Lower leg skin (tissue), 4 donors: ENCODE results near the gene CNKSR3. TPM values are rescaled to one million over a fixed set of nuclear protein-coding genes. Genes with fewer than 3 reads are reported as not detected.

Source experiments
- DNase-seq, 2 donors: peaks; one replicate each; pipeline ENCODE4 v3.0.0-alpha.2; 2019; ENCODE audit warnings: low spot score in 2 of 2
- H3K4me3 ChIP-seq: fragments of 200-600 bp; sonication (generic); 2 replicates; pipeline ENCODE4 v1.5.1; 2017; ENCODE audit warnings: mild to moderate bottlenecking, low read depth; ENCODE audit not compliant: poor library complexity, severe bottlenecking
- CTCF ChIP-seq, 3 donors: fragments of 450-650 bp; IDR thresholded peaks; one replicate each; pipeline ENCODE4 v1.5.1; 2016; ENCODE audit warnings: antibody characterized with exemption in 3 of 3, mild to moderate bottlenecking in 3 of 3, moderate library complexity in 2 of 3
- POLR2A ChIP-seq, 2 donors: fragments of 450-650 bp; IDR thresholded peaks; one replicate each; pipeline ENCODE4 v1.6.1; 2016 to 2017; ENCODE audit warnings: antibody characterized with exemption in 2 of 2, mild to moderate bottlenecking in 1 of 2, moderate library complexity in 1 of 2
- WGBS, 2 donors: methylation state at CpG; one replicate each; pipeline ENCODE4 v1.1.5; 2018; 5-methylcytosine and 5-hydroxymethylcytosine counted together
- intact Hi-C: fragments of 100-400 bp; cut with DNase I; formaldehyde crosslinking; loops from one replicate; pipeline ENCODE4 v1.15.0; 2023; ENCODE audit warnings: low total_unique reads
- total RNA-seq, 4 donors: library from RNA; depleted of rRNA; stranded (reverse); fragments of >200 nt; gene quantifications; one replicate each; pipeline ENCODE4 v1.1.0, GENCODE V29; 2016

CNKSR3 gene
- 10 to 100 TPM in 1 of 4 donors, 1 to 10 TPM in 3; 8.8 to 11.1 (median 9.4) TPM for total RNA-seq

GRCh38 chr6:154510144-154510905 lies at the start of gene CNKSR3:
Gene CNKSR3, minus strand, starts transcription at chr6:154510685. Its CDS starts 571 bp downstream, at chr6:154510114.
- intact Hi-C loops, result no loop called here
- TF ChIP-seq POLR2A (IDR thresholded peaks at IDR 0.05) (no peak), CTCF (IDR thresholded peaks at IDR 0.05) (no peak)
- DNase-seq, result peak; percentile 78 to 96
- H3K4me3 ChIP-seq, result peak within 1 kb of the TSS; percentile 56
- 1% methylated on average over 37 to 54 of the region's 86 CpGs for WGBS, 2 donors

GRCh38 chr6:154558984-154559383 lies 48.5 kb upstream of the CNKSR3 start:
- no peak overlapping the region for H3K4me3 ChIP-seq
- intact Hi-C loops, result no loop called here
- 72 to 80% methylated on average over 5 of the region's 5 CpGs for WGBS, 2 donors
- DNase-seq, result no peak
- TF ChIP-seq POLR2A (IDR thresholded peaks at IDR 0.05) (no peak), CTCF (IDR thresholded peaks at IDR 0.05) (no peak)

- no peak for DNase-seq
- H3K4me3 ChIP-seq, result no peak overlapping the region
- intact Hi-C loops, result no loop called here
- TF ChIP-seq POLR2A (IDR thresholded peaks at IDR 0.05), result no peak
- WGBS, 2 donors, result 95% methylated on average over 6 of the region's 6 CpGs
Observed at GRCh38 chr6:154558513-154558912, 48.0 kb upstream of the CNKSR3 start.

- DNase-seq, result no peak
- 35 to 38% methylated on average over 7 of the region's 7 CpGs for WGBS, 2 donors
- H3K4me3 ChIP-seq, result no peak overlapping the region
- no peak for TF ChIP-seq POLR2A (IDR thresholded peaks at IDR 0.05)
- no peak for TF ChIP-seq CTCF (IDR thresholded peaks at IDR 0.05)
- intact Hi-C loops, result no loop called here
Observed at GRCh38 chr6:154555073-154555677, 44.7 kb upstream of the CNKSR3 start.

GRCh38 chr6:154554491-154554890 lies 44.0 kb upstream of the CNKSR3 start:
- DNase-seq, result no peak
- no peak for TF ChIP-seq POLR2A (IDR thresholded peaks at IDR 0.05)
- no peak for TF ChIP-seq CTCF (IDR thresholded peaks at IDR 0.05)
- 79 to 82% methylated on average over 6 of the region's 6 CpGs for WGBS, 2 donors
- H3K4me3 ChIP-seq, result no peak overlapping the region
- intact Hi-C loops, result no loop called here

GRCh38 chr6:154550779-154551178 lies 40.3 kb upstream of the CNKSR3 start:
- no peak for DNase-seq
- no peak for TF ChIP-seq CTCF (IDR thresholded peaks at IDR 0.05)
- no peak for TF ChIP-seq POLR2A (IDR thresholded peaks at IDR 0.05)
- intact Hi-C loops, result no loop called here
- H3K4me3 ChIP-seq, result no peak overlapping the region
